Neural cell (in vitro differentiated cells): ENCODE measurements around the gene FCN2. TPM values are rescaled to one million over a fixed set of nuclear protein-coding genes. Genes with fewer than 3 reads are reported as not detected.

Experiments used
- H2AFZ ChIP-seq: fragments of 200-600, 300-800 bp; sonication (generic), shearing (Covaris generic); 2 replicates; pipeline ENCODE4 v1.6.0; 2014; ENCODE audit warnings: low read depth, mild to moderate bottlenecking, antibody characterized with exemption, low read length, moderate library complexity
- H3F3A ChIP-seq: fragments of 200-600 bp; shearing (Covaris generic); 2 replicates; pipeline ENCODE4 v1.6.1; 2016; ENCODE audit warnings: mild to moderate bottlenecking, moderate library complexity, mixed read lengths, antibody characterized with exemption, low read length; ENCODE audit not compliant: insufficient read depth, poor library complexity, severe bottlenecking
- H3K27ac ChIP-seq: fragments of 200-600, 300-800 bp; sonication (generic), shearing (Covaris generic); 2 replicates; pipeline ENCODE4 v1.5.1; 2014; ENCODE audit warnings: mild to moderate bottlenecking, low read length, moderate library complexity
- H3K27me3 ChIP-seq: fragments of 300-800, 200-600 bp; sonication (generic), shearing (Covaris generic); 2 replicates; pipeline ENCODE4 v1.6.0; 2014; ENCODE audit warnings: mild to moderate bottlenecking, low read depth, low read length, moderate library complexity; ENCODE audit not compliant: insufficient read depth
- H3K36me3 ChIP-seq: fragments of 300-800, 200-600 bp; sonication (generic), shearing (Covaris generic); 2 replicates; pipeline ENCODE4 v1.5.1; 2014; ENCODE audit warnings: mild to moderate bottlenecking, antibody characterized with exemption, low read length, moderate library complexity; ENCODE audit not compliant: insufficient read depth
- H3K4me2 ChIP-seq: fragments of 300-800, 200-600 bp; sonication (generic), shearing (Covaris generic); 2 replicates; pipeline ENCODE4 v1.6.0; 2014; ENCODE audit warnings: mild to moderate bottlenecking, low read length
- H3K4me3 ChIP-seq: fragments of 300-800, 200-600 bp; sonication (generic), shearing (Covaris generic); 2 replicates; pipeline ENCODE4 v1.5.1; 2014; ENCODE audit warnings: mild to moderate bottlenecking, low read length, moderate library complexity
- H3K79me2 ChIP-seq: fragments of 200-600 bp; shearing (Covaris generic); replicated peaks from 2 replicates; pipeline ENCODE4 v1.6.0; 2014; ENCODE audit warnings: mild to moderate bottlenecking, low read length, moderate library complexity; ENCODE audit not compliant: insufficient read depth
- H3K9ac ChIP-seq: fragments of 300-800, 200-600 bp; sonication (generic), shearing (Covaris generic); 2 replicates; pipeline ENCODE4 v1.6.1; 2016; ENCODE audit warnings: mild to moderate bottlenecking, low read length, mixed read lengths
- H3K9me2 ChIP-seq: fragments of 200-600 bp; shearing (Covaris generic); 2 replicates; pipeline ENCODE4 v1.6.1; 2016; ENCODE audit warnings: mild to moderate bottlenecking, low read length, mixed read lengths; ENCODE audit not compliant: insufficient read depth
- H3K9me3 ChIP-seq: fragments of 200-600, 300-800 bp; sonication (generic), shearing (Covaris generic); 2 replicates; pipeline ENCODE4 v1.6.1; 2016; ENCODE audit warnings: mild to moderate bottlenecking, mixed run types, low read length, moderate library complexity, mixed read lengths
- H4K20me1 ChIP-seq: fragments of 200-600 bp; shearing (Covaris generic); 2 replicates; pipeline ENCODE4 v1.6.1; 2016; ENCODE audit warnings: mild to moderate bottlenecking, mixed run types; ENCODE audit not compliant: insufficient read depth
- CTCF ChIP-seq: fragments of 450-650 bp; IDR thresholded peaks from 2 replicates; pipeline ENCODE4 v1.5.1; 2014; ENCODE audit warnings: antibody characterized with exemption, mild to moderate bottlenecking, moderate library complexity; ENCODE audit not compliant: poor library complexity, severe bottlenecking
- EP300 ChIP-seq: fragments of 450-650 bp; conservative IDR thresholded peaks from 2 replicates; pipeline ENCODE4 v1.6.1; 2014; ENCODE audit warnings: antibody characterized with exemption, mild to moderate bottlenecking, moderate library complexity; ENCODE audit not compliant: poor library complexity, severe bottlenecking
- EZH2 ChIP-seq: fragments of 200-600, 300-800 bp; shearing (Covaris generic), sonication (generic); IDR thresholded peaks from 2 replicates; pipeline ENCODE4 v1.6.1; 2014; ENCODE audit warnings: antibody characterized with exemption, low read length, borderline replicate concordance, mild to moderate bottlenecking; ENCODE audit not compliant: insufficient read depth, poor library complexity, severe bottlenecking
- MXI1 ChIP-seq: fragments of 450-650 bp; conservative IDR thresholded peaks from 2 replicates; pipeline ENCODE4 v1.6.1; 2014; ENCODE audit warnings: antibody characterized with exemption, mild to moderate bottlenecking; ENCODE audit not compliant: poor library complexity, severe bottlenecking
- POLR2AphosphoS5 ChIP-seq: IDR thresholded peaks from 2 replicates; pipeline ENCODE4 v1.6.1; 2012
- RAD21 ChIP-seq: fragments of 450-650 bp; conservative IDR thresholded peaks from 2 replicates; pipeline ENCODE4 v1.6.1; 2014; ENCODE audit warnings: antibody characterized with exemption, mild to moderate bottlenecking, moderate library complexity
- REST ChIP-seq: IDR thresholded peaks from 2 replicates; pipeline ENCODE4 v1.6.1; 2012; ENCODE audit warnings: borderline replicate concordance
- SMC3 ChIP-seq: fragments of 450-650 bp; conservative IDR thresholded peaks from 2 replicates; pipeline ENCODE4 v1.6.1; 2014; ENCODE audit warnings: antibody characterized with exemption, mild to moderate bottlenecking, moderate library complexity; ENCODE audit not compliant: poor library complexity
- TAF1 ChIP-seq: IDR thresholded peaks from 2 replicates; pipeline ENCODE4 v1.6.1; 2012; ENCODE audit warnings: low read depth
- polyA plus RNA-seq: library from polyadenylated mRNA; depleted of rRNA; stranded (reverse); fragments of >200 nt; gene quantifications from 2 replicates; pipeline ENCODE4 v1.2.3, GENCODE V29; 2014

FCN2 gene
- polyA plus RNA-seq, 1 donor from 2014 or later, result not detected

GRCh38 chr9:134860510-134860909 lies 20.1 kb upstream of the FCN2 start:
- Histone ChIP-seq H3K27ac (no peak overlapping the region), H3K4me2 (no peak overlapping the region), H3K9ac (no peak overlapping the region), H3K79me2 (no peaks in the 10 kb centered on the region), H3K9me2 (no peaks in the 10 kb centered on the region), H2AFZ (no peak overlapping the region), H3K36me3 (no peaks in the 10 kb centered on the region), H3K9me3 (no peaks in the 10 kb centered on the region), H3F3A (no peaks in the 10 kb centered on the region), H3K4me3 (no peak overlapping the region), H3K27me3 (no peaks in the 10 kb centered on the region), H4K20me1 (no peaks in the 10 kb centered on the region)
- no peak for TF ChIP-seq POLR2AphosphoS5
- no peak for TF ChIP-seq EP300
- TF ChIP-seq CTCF, result no peak
- TF ChIP-seq RAD21, result no peak
- no peak for TF ChIP-seq TAF1
- no peak for TF ChIP-seq EZH2
- no peak for TF ChIP-seq REST
- TF ChIP-seq SMC3, result no peak
- no peak for TF ChIP-seq MXI1

GRCh38 chr9:134861595-134862334 lies 18.8 kb upstream of the FCN2 start:
- Histone ChIP-seq H4K20me1 (no peaks in the 10 kb centered on the region), H3K4me2 (no peak overlapping the region), H3K9me3 (no peaks in the 10 kb centered on the region), H3K4me3 (no peak overlapping the region), H3K36me3 (no peaks in the 10 kb centered on the region), H3K79me2 (no peaks in the 10 kb centered on the region), H3K27ac (no peak overlapping the region), H3K27me3 (no peaks in the 10 kb centered on the region), H2AFZ (no peak overlapping the region), H3F3A (no peaks in the 10 kb centered on the region), H3K9ac (no peak overlapping the region), H3K9me2 (no peaks in the 10 kb centered on the region)
- TF ChIP-seq EP300, result no peak
- no peak for TF ChIP-seq TAF1
- TF ChIP-seq CTCF, result no peak
- no peak for TF ChIP-seq EZH2
- no peak for TF ChIP-seq POLR2AphosphoS5
- TF ChIP-seq RAD21, result no peak
- TF ChIP-seq REST, result no peak
- no peak for TF ChIP-seq SMC3
- no peak for TF ChIP-seq MXI1
